Hepatocyte (in vitro differentiated cells): Measurements from ENCODE around the gene ALG11. TPM values are rescaled to one million over a fixed set of nuclear protein-coding genes. Genes with fewer than 3 reads are reported as not detected.
"Not testable (repeated sequence)": the region's sequence is repeated elsewhere in the genome, so short reads cannot be mapped to it uniquely, and the experiment has no call there.

Experiments
- DNase-seq: peaks from one replicate; pipeline ENCODE4 v3.0.0-alpha.2; 2016; ENCODE audit warnings: low spot score
- H2AFZ ChIP-seq: fragments of 200-600 bp; sonication (generic); 2 replicates; pipeline ENCODE4 v1.6.0; 2016; ENCODE audit warnings: antibody characterized with exemption, mild to moderate bottlenecking
- H3K27ac ChIP-seq: fragments of 200-600 bp; sonication (generic); 2 replicates; pipeline ENCODE4 v1.5.1; 2016; ENCODE audit warnings: mild to moderate bottlenecking
- H3K27me3 ChIP-seq: fragments of 200-600 bp; sonication (generic); 2 replicates; pipeline ENCODE4 v1.6.1; 2016
- H3K36me3 ChIP-seq: fragments of 200-600 bp; sonication (generic); replicated peaks from 2 replicates; pipeline ENCODE4 v1.5.1; 2016; ENCODE audit warnings: low read depth; ENCODE audit not compliant: insufficient read depth
- H3K4me1 ChIP-seq: fragments of 200-600 bp; sonication (generic); 2 replicates; pipeline ENCODE4 v1.5.1; 2016; ENCODE audit warnings: mild to moderate bottlenecking, moderate library complexity; ENCODE audit not compliant: insufficient read depth
- H3K4me2 ChIP-seq: fragments of 200-600 bp; sonication (generic); 2 replicates; pipeline ENCODE4 v1.6.0; 2016
- H3K4me3 ChIP-seq: fragments of 200-600 bp; sonication (generic); 2 replicates; pipeline ENCODE4 v1.5.1; 2016; ENCODE audit warnings: mild to moderate bottlenecking
- H3K79me2 ChIP-seq: fragments of 200-600 bp; sonication (generic); 2 replicates; pipeline ENCODE4 v1.6.0; 2017; ENCODE audit warnings: mild to moderate bottlenecking
- H3K9me2 ChIP-seq: fragments of 200-600 bp; sonication (generic); replicated peaks from 2 replicates; pipeline ENCODE4 v1.6.0; 2017; ENCODE audit warnings: mild to moderate bottlenecking; ENCODE audit not compliant: insufficient read depth
- H3K9me3 ChIP-seq: fragments of 200-600 bp; sonication (generic); 2 replicates; pipeline ENCODE4 v1.5.1; 2016; ENCODE audit warnings: low read depth, mild to moderate bottlenecking
- H4K20me1 ChIP-seq: fragments of 200-600 bp; sonication (generic); 2 replicates; pipeline ENCODE4 v1.6.0; 2016; ENCODE audit warnings: mild to moderate bottlenecking; ENCODE audit not compliant: insufficient read depth, poor library complexity, severe bottlenecking
- CTCF ChIP-seq: fragments of 200-600 bp; sonication (generic); IDR thresholded peaks from 2 replicates; pipeline ENCODE4 v1.5.1; 2016; ENCODE audit warnings: antibody characterized with exemption, mild to moderate bottlenecking; ENCODE audit not compliant: poor library complexity
- EZH2 ChIP-seq: fragments of 200-600 bp; sonication (generic); IDR thresholded peaks from 2 replicates; pipeline ENCODE4 v1.6.1; 2016; ENCODE audit warnings: antibody characterized with exemption, mild to moderate bottlenecking, borderline replicate concordance
- EZH2phosphoT487 ChIP-seq: fragments of 200-600 bp; sonication (generic); IDR thresholded peaks from one replicate; pipeline ENCODE4 v1.6.1; 2018; ENCODE audit warnings: antibody characterized with exemption, mild to moderate bottlenecking, low read depth, moderate library complexity; ENCODE audit not compliant: unreplicated experiment, severe bottlenecking
- WGBS: methylation state at CpG from one replicate; pipeline ENCODE4 v1.1.6; 2016; ENCODE audit warnings: low lambda C conversion rate; ENCODE audit errors: missing lambda C conversion rate; 5-methylcytosine and 5-hydroxymethylcytosine counted together
- polyA plus RNA-seq: library from polyadenylated mRNA; unstranded; fragments of >200 nt; fragmentation: Nextera tagmentation; extraction: Ambion mirVana; gene quantifications from 2 replicates; pipeline ENCODE4 v1.2.1, GENCODE V29; 2016
- total RNA-seq: library from RNA; depleted of rRNA; stranded (reverse); fragments of >200 nt; gene quantifications from 2 replicates; pipeline ENCODE4 v1.2.3, GENCODE V29; 2014

The ALG11 gene
- total and polyA plus RNA-seq, 2 experiments from 2014 or later, result 26.0 to 50.0 TPM

DNA sequence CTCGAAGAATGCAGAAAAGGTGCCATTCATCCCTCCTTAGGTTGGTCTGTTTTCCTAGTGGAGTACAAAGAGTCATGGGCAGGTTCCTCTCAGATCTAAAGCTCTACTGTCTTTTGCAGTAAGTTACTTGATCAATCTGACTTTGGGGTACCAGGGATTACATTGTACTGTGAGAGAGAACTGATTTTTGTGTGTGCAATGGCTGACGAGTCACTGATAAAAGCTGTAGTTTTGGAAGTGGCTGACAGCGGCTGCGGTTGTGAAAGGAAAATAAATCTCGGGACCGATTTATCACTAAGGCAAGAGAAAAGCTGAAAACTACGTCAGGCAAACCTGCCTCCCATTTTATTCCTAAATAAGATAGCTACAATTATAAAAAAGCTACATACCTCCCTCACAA is 39.2 kb downstream of the ALG11 start:
- Histone ChIP-seq H3K36me3 (no peaks in the 10 kb centered on the region), H3K27me3 (no peaks in the 10 kb centered on the region), H3K9me2 (no peaks in the 10 kb centered on the region), H3K9me3 (no peaks in the 10 kb centered on the region), H3K4me2 (peak overlapping the region; percentile 46), H4K20me1 (no peaks in the 10 kb centered on the region), H3K4me3 (no peak overlapping the region), H3K27ac (peak overlapping the region; percentile 46), H2AFZ (peak overlapping the region; percentile 49), H3K79me2 (no peaks in the 10 kb centered on the region), H3K4me1 (no peaks in the 10 kb centered on the region)
- TF ChIP-seq EZH2, result no peak
- TF ChIP-seq CTCF, result no peak
- TF ChIP-seq EZH2phosphoT487, result no peak
- 45% methylated on average over 7 of the region's 7 CpGs for WGBS
- DNase-seq, result no peak

- no peak overlapping the region for H3K4me3 ChIP-seq
- peak; percentile 59 for DNase-seq
- H3K4me1 ChIP-seq, result no peaks in the 10 kb centered on the region
- TF ChIP-seq CTCF (no peak), EZH2 (no peak), EZH2phosphoT487 (no peak)
- no peaks in the 10 kb centered on the region for H3K36me3 ChIP-seq
- 44% methylated on average over 4 of the region's 4 CpGs for WGBS
- H3K27ac ChIP-seq, result peak overlapping the region; percentile 15
- H3K27me3 ChIP-seq, result no peaks in the 10 kb centered on the region
- H3K9me2 ChIP-seq, result no peaks in the 10 kb centered on the region
- H3K9me3 ChIP-seq, result no peaks in the 10 kb centered on the region
- H4K20me1 ChIP-seq, result no peaks in the 10 kb centered on the region
- peak overlapping the region; percentile 35 for H3K4me2 ChIP-seq
- H2AFZ ChIP-seq, result no peak overlapping the region
- H3K79me2 ChIP-seq, result no peaks in the 10 kb centered on the region
Observed at GRCh38 chr13:52053460-52053859, 41.3 kb downstream of the ALG11 start.

- not testable (repeated sequence) for H2AFZ ChIP-seq, H3K4me3 ChIP-seq, H3K79me2 ChIP-seq, H4K20me1 ChIP-seq, H3K27ac ChIP-seq, H3K4me2 ChIP-seq, H3K27me3 ChIP-seq, DNase-seq, H3K36me3 ChIP-seq, H3K9me3 ChIP-seq, H3K9me2 ChIP-seq, H3K4me1 ChIP-seq
- 86% methylated on average over 3 of the region's 3 CpGs for WGBS
Observed at GRCh38 chr13:52061064-52061463, 48.9 kb downstream of the ALG11 start.

GRCh38 chr13:52061587-52061986 is 49.4 kb downstream of the ALG11 start:
- Histone ChIP-seq H3K27ac (no peak overlapping the region), H2AFZ (no peak overlapping the region), H4K20me1 (no peaks in the 10 kb centered on the region), H3K79me2 (no peaks in the 10 kb centered on the region), H3K36me3 (no peaks in the 10 kb centered on the region), H3K4me3 (no peak overlapping the region), H3K9me3 (peaks cover under 1% of the 10 kb centered on the region), H3K27me3 (no peaks in the 10 kb centered on the region), H3K9me2 (no peaks in the 10 kb centered on the region), H3K4me1 (no peaks in the 10 kb centered on the region), H3K4me2 (no peak overlapping the region)
- no peak for DNase-seq
- WGBS, result 51% methylated on average over 3 of the region's 3 CpGs
- TF ChIP-seq EZH2, result no peak
- no peak for TF ChIP-seq EZH2phosphoT487
- no peak for TF ChIP-seq CTCF
